Esophagus squamous epithelium (tissue), 4 donors: ENCODE results near the gene SLC25A51.

Source experiments
- CTCF ChIP-seq, 6 experiments: fragments of 450-650 bp in 4 of 6; fragments of 200-600 bp in 2 of 6; sonication (generic) in 2 of 6; IDR thresholded peaks; one replicate each; pipeline ENCODE4 v1.5.1; 2016 to 2019; ENCODE audit warnings: antibody characterized with exemption in 6 of 6, mild to moderate bottlenecking in 4 of 6, moderate library complexity in 4 of 6
- POLR2A ChIP-seq, 4 donors: fragments of 450-650 bp; IDR thresholded peaks; one replicate each; pipeline ENCODE4 v1.6.1; 2017; ENCODE audit warnings: antibody characterized with exemption in 4 of 4, mild to moderate bottlenecking in 4 of 4, moderate library complexity in 3 of 4

DNA sequence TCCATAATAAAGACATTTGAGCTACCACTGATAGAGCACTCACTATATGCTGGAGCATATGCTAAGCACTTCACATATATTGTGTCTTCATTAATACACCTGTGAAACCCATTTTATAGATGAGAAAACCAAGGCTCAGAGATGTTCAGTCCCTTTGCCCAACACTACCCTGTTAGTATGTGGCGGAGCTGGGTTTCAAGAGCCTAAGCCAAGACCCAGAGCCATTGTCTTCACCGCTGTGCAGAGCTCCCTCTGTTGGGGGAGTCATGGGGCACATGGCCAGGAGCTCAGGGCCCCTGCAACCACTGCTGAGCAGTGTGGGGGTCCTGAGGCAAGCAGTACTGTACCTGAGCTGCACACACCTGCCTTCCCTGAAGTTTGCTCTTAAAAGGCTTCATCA, 37.3 kb upstream of the SLC25A51 start:
- no peak for TF ChIP-seq CTCF (IDR thresholded peaks at IDR 0.05)
- no peak for TF ChIP-seq POLR2A (IDR thresholded peaks at IDR 0.05)
